Aorta (tissue), 5 donors: ENCODE data around the gene USP9X. TPM values are rescaled to one million over a fixed set of nuclear protein-coding genes. Genes with fewer than 3 reads are reported as not detected.
"Not testable (repeated sequence)": the region's sequence is repeated elsewhere in the genome, so short reads cannot be mapped to it uniquely, and the experiment has no call there.

Experiments used
- ATAC-seq: fragments of 200-7000 bp; cut with Tn5 transposase; one replicate; pipeline ENCODE4 v1.9.1; 2022; ENCODE audit warnings: moderate library complexity; ENCODE audit not compliant: low FRiP score
- DNase-seq, 2 donors: peaks; one replicate each; pipeline ENCODE4 v3.0.0-alpha.2; 2020
- H3K27ac ChIP-seq, 2 donors: one replicate each; pipeline ENCODE4 v1.5.1; 2013; ENCODE audit warnings: low read length in 2 of 2, mild to moderate bottlenecking in 2 of 2, moderate library complexity in 2 of 2, control low read depth in 1 of 2, inconsistent platforms in 1 of 2, low read depth in 1 of 2
- H3K27me3 ChIP-seq, 2 donors: one replicate each; pipeline ENCODE4 v1.6.1; 2013; ENCODE audit warnings: control low read depth in 1 of 2, low read length in 1 of 2, mild to moderate bottlenecking in 1 of 2, moderate library complexity in 1 of 2; ENCODE audit not compliant: insufficient read depth in 2 of 2, control insufficient read depth in 1 of 2
- H3K36me3 ChIP-seq, 2 donors: one replicate each; pipeline ENCODE4 v1.6.1; 2013; ENCODE audit warnings: control low read depth in 1 of 2, low read length in 1 of 2, mild to moderate bottlenecking in 1 of 2; ENCODE audit not compliant: insufficient read depth in 2 of 2, control insufficient read depth in 1 of 2
- H3K4me1 ChIP-seq, 2 donors: one replicate each; pipeline ENCODE4 v1.6.1; 2013; ENCODE audit warnings: low read length in 2 of 2, control low read depth in 1 of 2, mild to moderate bottlenecking in 1 of 2, moderate library complexity in 1 of 2; ENCODE audit not compliant: insufficient read depth in 2 of 2, control insufficient read depth in 1 of 2
- H3K4me3 ChIP-seq, 2 donors: one replicate each; pipeline ENCODE4 v1.5.1; 2013; ENCODE audit warnings: low read length in 2 of 2, control low read depth in 1 of 2, mild to moderate bottlenecking in 1 of 2
- H3K9me3 ChIP-seq: one replicate; pipeline ENCODE4 v1.6.1; 2013; ENCODE audit warnings: mild to moderate bottlenecking, low read length; ENCODE audit not compliant: control insufficient read depth
- WGBS, 2 donors: extraction: QIAGEN DNeasy Blood & Tissue Kit; methylation state at CpG; one replicate each; pipeline ENCODE4 v1.1.7; 2013; 5-methylcytosine and 5-hydroxymethylcytosine counted together
- intact Hi-C, 2 donors: fragments of 100-400 bp; cut with DNase I; formaldehyde crosslinking; loops; one replicate each; pipeline versions ENCODE4 v1.14.2 to v1.15.0; 2022
- polyA plus RNA-seq, 2 donors: library from polyadenylated mRNA; stranded (reverse); fragments of 200-250 nt; gene quantifications; one replicate each; pipeline ENCODE4 v1.2.3, GENCODE V29; 2013
- total RNA-seq, 2 donors: library from RNA; stranded (reverse); fragmentation: NEBNext Ultra II Directional; extraction: Animal tissue kit (Norgen Biotek cat#: 25700); gene quantifications; one replicate each; pipeline ENCODE4 v1.2.1, GENCODE V29; 2021
- donor health status: healthy with polysubstance abuse.
- donor health status: Bipolar disorder and iron deficiency.
- donor health status: DM: no; HTN: no; CAD: no.
- donor health status: DM: no; HTN: no; CAD: no.
- donor health status: DM: yes; HTN: yes; CAD: no.

Gene USP9X
- total and polyA plus RNA-seq, 4 donors = 7.8 to 91.4 (median 51.1) TPM

DNA sequence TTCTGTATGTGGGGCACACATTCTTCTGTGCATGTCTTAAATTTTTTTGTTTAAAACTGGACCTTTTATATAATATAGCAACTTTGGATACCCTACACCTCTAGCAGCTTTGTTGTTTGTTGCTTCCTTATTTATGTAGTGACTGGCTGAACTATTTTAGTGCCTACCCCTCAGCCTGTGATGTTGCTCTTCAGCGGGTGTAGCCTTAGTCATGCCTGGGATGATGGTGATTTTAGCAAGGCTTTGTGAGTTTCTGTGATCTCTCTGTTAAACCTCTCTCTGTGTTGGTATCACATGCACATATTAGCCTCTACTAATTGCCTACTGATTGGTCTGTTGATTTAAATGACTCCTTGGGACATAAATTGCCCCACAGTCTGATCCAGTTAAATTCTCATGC is 22.8 kb downstream of the USP9X start:
- H3K9me3 ChIP-seq = no peaks in the 10 kb centered on the region
- H3K27ac ChIP-seq = no peak overlapping the region
- no peak overlapping the region for H3K4me3 ChIP-seq
- intact Hi-C loops = no loop called here
- H3K27me3 ChIP-seq = no peaks in the 10 kb centered on the region
- 15 to 64% methylated on average over 1 of the region's 1 CpG for WGBS, 2 donors
- peaks cover 0 to 2% of the 10 kb centered on the region in 2 donors for H3K4me1 ChIP-seq
- DNase-seq (no peak), ATAC-seq (no peak)
- no peaks in the 10 kb centered on the region for H3K36me3 ChIP-seq

DNA sequence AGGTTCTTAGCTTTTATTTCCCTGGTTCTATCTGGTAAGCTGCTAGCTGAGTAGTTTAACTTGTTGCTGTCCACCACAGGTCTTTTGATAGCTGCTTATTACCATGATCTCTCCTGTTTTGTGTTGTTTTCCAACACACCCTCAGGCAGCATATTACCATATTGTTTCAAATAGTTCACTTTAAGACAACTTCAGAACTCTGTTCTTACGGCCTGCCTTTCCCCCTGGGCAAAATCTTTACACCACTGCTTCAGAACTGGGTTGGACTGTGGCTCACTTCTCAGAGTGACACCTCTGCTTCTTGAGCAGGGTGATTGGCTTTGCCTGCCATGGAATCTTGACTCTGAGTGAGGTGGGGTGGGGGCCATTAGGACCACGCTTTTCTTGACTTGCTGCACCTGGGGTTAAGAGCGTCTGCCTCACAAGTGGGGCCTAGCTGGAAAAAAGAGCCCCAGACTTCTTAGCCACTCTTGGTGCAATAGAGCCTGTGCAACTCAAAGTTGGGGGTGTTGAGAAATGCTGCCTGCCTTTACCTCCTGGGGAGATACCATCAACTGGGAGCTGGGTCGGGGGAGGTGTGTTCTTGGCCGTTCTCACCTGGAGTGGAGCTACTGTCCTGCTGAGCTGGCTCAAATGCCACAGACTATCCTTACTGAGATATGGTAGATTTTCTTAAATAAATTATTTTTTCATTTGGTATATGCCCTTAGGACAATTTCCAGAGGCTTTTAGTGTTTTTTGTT is 23.4 kb downstream of the USP9X start:
- no peak for ATAC-seq
- Histone ChIP-seq H3K27ac (no peak overlapping the region), H3K9me3 (no peaks in the 10 kb centered on the region), H3K4me1 (peaks cover 0 to 2% of the 10 kb centered on the region in 2 donors), H3K4me3 (no peak overlapping the region), H3K36me3 (no peaks in the 10 kb centered on the region), H3K27me3 (no peaks in the 10 kb centered on the region)
- no peak for DNase-seq
- 40 to 65% methylated on average over 5 of the region's 5 CpGs for WGBS, 2 donors
- intact Hi-C loops = no loop called here

DNA sequence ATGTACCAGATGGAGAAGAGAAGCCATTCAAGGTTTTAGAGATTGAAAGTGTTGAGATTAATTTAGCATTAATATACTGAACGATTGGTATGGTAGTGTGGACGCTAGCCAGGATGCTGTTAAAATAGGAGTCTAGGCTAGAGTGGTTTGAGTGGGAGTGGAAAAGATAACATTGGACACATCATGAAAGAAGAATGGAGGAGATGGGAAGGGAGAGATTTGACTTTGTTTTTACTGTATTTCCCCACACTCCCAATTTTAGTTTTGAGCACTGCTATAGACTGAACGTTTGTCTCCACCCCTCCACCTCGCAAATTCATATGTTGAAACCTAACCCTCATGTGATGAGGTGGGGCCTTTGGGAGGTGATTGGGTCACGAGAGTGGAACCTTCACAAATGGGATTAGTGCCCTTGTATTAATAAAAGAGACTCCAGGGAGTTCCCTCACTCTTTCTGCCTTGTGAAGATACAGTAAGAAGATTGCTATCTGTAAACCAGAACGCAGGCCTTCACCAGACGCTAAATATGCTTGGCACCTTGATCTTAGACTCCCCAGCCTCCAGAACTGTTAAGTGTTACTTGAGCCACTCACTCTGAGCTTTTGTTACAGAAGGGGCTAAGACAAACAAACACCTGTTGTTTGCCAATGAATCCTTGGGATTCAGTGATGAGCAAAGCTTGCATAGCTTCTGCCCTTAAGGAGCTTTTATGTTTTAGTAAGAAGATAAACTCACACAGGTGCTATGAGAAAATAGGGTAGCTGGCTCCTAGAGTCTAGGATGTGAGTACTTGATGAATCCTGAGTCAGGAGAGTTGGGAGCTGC is 25.8 kb downstream of the USP9X start:
- Histone ChIP-seq H3K4me1 (peaks cover 0 to 2% of the 10 kb centered on the region in 2 donors), H3K36me3 (no peaks in the 10 kb centered on the region), H3K9me3 (no peaks in the 10 kb centered on the region), H3K4me3 (no peak overlapping the region), H3K27me3 (no peaks in the 10 kb centered on the region), H3K27ac (no peak overlapping the region)
- no peak for DNase-seq
- intact Hi-C loops = loop anchor here (10.0 kb wide), 3 partner anchors 236 to 456 kb away; no protein-coding TSS in a partner anchor
- WGBS, 2 donors = 46 to 73% methylated on average over 7 of the region's 7 CpGs
- ATAC-seq = no peak

DNA sequence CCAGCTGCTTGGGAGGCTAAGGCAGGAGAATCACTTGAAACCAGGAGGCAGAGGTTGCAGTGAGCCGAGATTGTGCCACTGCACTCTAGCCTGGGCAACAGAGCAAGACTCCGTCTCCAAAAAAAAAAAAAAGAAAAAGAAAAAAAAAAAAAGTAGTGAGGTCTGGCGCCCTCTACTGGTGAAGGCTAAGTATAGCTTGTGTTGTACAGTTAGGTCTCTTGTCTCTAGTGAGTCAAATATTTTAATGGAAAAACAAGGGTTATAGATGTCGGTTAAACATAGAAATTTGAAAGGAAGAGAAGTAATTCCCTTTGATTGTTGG is 29.8 kb downstream of the USP9X start:
- H3K36me3 ChIP-seq, DNase-seq, H3K4me1 ChIP-seq, H3K9me3 ChIP-seq, H3K27ac ChIP-seq, H3K4me3 ChIP-seq, H3K27me3 ChIP-seq, ATAC-seq: not testable (repeated sequence)
- intact Hi-C loops = loop anchor here (5.0 to 10.0 kb wide), 5 partner anchors 238 to 463 kb away; no protein-coding TSS in a partner anchor
- 0 to 7% methylated on average over 4 of the region's 4 CpGs for WGBS, 2 donors

DNA sequence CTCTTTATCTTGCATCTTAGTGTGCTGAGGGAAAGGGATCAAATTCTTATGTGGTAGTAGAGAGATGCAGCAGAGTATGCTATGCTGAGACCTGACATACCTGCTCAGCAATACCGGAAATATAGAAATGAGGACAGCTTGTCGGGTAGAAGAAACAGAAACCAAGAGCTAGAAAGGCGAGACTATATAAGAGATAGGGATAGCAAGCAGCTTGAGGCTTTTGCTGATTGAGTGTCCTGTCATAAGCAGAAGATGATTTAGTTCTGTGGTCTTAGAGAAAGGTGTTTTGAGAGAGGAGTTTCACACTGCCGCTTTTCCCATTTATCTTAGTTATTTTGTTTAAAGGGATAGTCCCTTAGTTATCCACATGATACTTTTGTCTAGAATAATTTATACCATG is 31.7 kb downstream of the USP9X start:
- no peaks in the 10 kb centered on the region for H3K9me3 ChIP-seq
- intact Hi-C loops = loop anchor here (5.0 to 10.0 kb wide), 5 partner anchors 240 to 465 kb away; no protein-coding TSS in a partner anchor
- 3 to 44% methylated on average over 4 of the region's 4 CpGs for WGBS, 2 donors
- no peak overlapping the region for H3K4me3 ChIP-seq
- ATAC-seq (no peak), DNase-seq (no peak)
- H3K36me3 ChIP-seq = no peaks in the 10 kb centered on the region
- no peaks in the 10 kb centered on the region for H3K4me1 ChIP-seq
- no peaks in the 10 kb centered on the region for H3K27me3 ChIP-seq
- H3K27ac ChIP-seq = no peak overlapping the region

DNA sequence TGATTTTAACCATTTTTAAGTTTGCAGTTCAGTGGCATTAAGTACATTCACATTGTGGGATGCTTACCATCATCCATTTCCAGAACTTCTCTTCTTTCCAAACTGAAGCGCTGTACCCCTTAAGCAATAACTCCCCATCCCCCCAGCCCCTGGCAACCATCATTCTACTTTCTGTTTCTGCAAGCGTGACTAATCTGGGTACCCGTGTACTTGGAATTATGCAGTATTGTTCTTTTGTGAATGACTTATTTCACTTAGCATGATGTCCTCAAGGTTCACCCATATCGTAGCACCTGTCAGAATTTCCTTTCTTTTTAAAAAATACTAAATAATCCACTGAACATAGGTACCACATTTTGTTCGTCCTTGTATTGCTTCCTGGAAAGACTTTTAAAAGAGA is 32.9 kb downstream of the USP9X start:
- Histone ChIP-seq H3K27ac (no peak overlapping the region), H3K4me1 (no peaks in the 10 kb centered on the region), H3K36me3 (no peaks in the 10 kb centered on the region), H3K4me3 (no peak overlapping the region), H3K27me3 (no peaks in the 10 kb centered on the region), H3K9me3 (no peaks in the 10 kb centered on the region)
- DNase-seq = no peak
- 55 to 73% methylated on average over 5 of the region's 5 CpGs for WGBS, 2 donors
- no peak for ATAC-seq
- intact Hi-C loops = loop anchor here (5.0 to 10.0 kb wide), 5 partner anchors 241 to 466 kb away; no protein-coding TSS in a partner anchor

DNA sequence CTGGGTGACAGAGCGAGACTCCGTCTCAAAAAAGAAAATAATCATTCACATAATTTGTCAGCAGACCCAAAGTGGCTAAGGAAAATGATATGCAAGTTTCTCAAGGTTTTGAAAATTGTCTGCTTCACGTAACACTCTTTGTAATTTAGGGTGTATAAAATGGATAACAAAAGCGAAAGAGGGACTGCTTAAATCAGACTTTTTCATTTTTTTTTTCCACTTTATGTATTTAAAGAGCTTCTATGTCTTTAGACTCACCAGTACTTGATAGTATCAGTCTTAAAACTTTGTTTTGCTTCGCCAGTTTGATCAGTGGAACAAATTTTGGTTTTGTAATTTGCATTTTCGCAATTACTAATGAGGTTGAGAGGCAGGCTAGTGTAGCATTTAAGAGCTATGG is 34.6 kb downstream of the USP9X start:
- intact Hi-C loops = loop anchor here (5.0 to 10.0 kb wide), 5 partner anchors 243 to 468 kb away; no protein-coding TSS in a partner anchor
- H3K36me3 ChIP-seq = no peaks in the 10 kb centered on the region
- WGBS, 2 donors = 76 to 90% methylated on average over 6 of the region's 6 CpGs
- H3K9me3 ChIP-seq = no peaks in the 10 kb centered on the region
- no peaks in the 10 kb centered on the region for H3K4me1 ChIP-seq
- no peak for ATAC-seq
- no peak for DNase-seq
- no peak overlapping the region for H3K4me3 ChIP-seq
- no peaks in the 10 kb centered on the region for H3K27me3 ChIP-seq
- H3K27ac ChIP-seq = no peak overlapping the region

DNA sequence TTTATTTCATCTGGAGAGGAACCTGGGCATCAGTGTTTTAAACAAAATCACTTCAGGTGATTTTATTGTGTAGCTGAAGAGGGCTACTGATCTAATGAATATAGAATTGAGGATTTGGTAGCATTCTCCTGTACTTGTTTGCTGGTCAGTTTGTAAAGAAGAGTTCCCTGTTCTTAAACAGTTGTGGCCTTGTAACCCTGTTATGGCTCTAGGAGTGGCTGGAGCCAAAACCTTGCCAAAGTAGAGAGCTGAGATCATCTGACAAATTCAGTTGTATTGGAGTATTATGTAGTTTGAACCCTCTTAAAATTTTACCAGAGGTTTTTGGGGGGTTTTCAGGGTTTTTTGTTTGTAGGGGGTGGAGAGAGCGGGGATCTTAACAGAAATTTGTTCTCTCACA is 36.5 kb downstream of the USP9X start:
- WGBS, 2 donors = 98 to 100% methylated on average over 1 of the region's 1 CpG
- no peak for DNase-seq
- H3K9me3 ChIP-seq = no peaks in the 10 kb centered on the region
- intact Hi-C loops = no loop called here
- H3K27ac ChIP-seq = no peak overlapping the region
- no peak for ATAC-seq
- no peak overlapping the region for H3K4me3 ChIP-seq
- H3K27me3 ChIP-seq = no peaks in the 10 kb centered on the region
- H3K36me3 ChIP-seq = no peaks in the 10 kb centered on the region
- no peaks in the 10 kb centered on the region for H3K4me1 ChIP-seq
